Mesendoderm (in vitro differentiated cells): ENCODE measurements around the gene TCF7L1. TPM values are rescaled to one million over a fixed set of nuclear protein-coding genes. Genes with fewer than 3 reads are reported as not detected.
A peak's percentile ranks its signal among the peaks of the same experiment; 100 is the strongest.

Source experiments
- DNase-seq: peaks from one replicate; pipeline ENCODE4 v3.0.0; 2013
- H2AK5ac ChIP-seq: 2 replicates; pipeline ENCODE4 v1.6.1; 2013; ENCODE audit warnings: low read length, inconsistent platforms
- H2BK120ac ChIP-seq: 2 replicates; pipeline ENCODE4 v1.6.1; 2013; ENCODE audit warnings: low read depth, mild to moderate bottlenecking, low read length, moderate library complexity, mixed read lengths
- H2BK15ac ChIP-seq: replicated peaks from 2 replicates; pipeline ENCODE4 v1.6.1; 2013; ENCODE audit warnings: low read depth, mild to moderate bottlenecking, moderate library complexity
- H2BK5ac ChIP-seq: 2 replicates; pipeline ENCODE4 v1.6.1; 2013; ENCODE audit warnings: low read length, inconsistent platforms
- H3K18ac ChIP-seq: 2 replicates; pipeline ENCODE4 v1.6.1; 2013; ENCODE audit warnings: mild to moderate bottlenecking, low read length, mixed read lengths
- H3K23ac ChIP-seq: one replicate; pipeline ENCODE4 v1.6.1; 2013; ENCODE audit warnings: low read length
- H3K27ac ChIP-seq: 2 replicates; pipeline ENCODE4 v1.5.1; 2013; ENCODE audit warnings: low read depth, mild to moderate bottlenecking, inconsistent platforms, low read length, moderate library complexity
- H3K27me3 ChIP-seq: 2 replicates; pipeline ENCODE4 v1.6.1; 2013; ENCODE audit warnings: low read length, control low read depth, mild to moderate bottlenecking, inconsistent platforms; ENCODE audit not compliant: insufficient read depth, poor library complexity
- H3K36me3 ChIP-seq: 2 replicates; pipeline ENCODE4 v1.6.1; 2013; ENCODE audit warnings: low read length, inconsistent platforms; ENCODE audit not compliant: control insufficient read depth, insufficient read depth
- H3K4ac ChIP-seq: one replicate; pipeline ENCODE4 v1.6.1; 2013; ENCODE audit warnings: low read depth, mild to moderate bottlenecking, low read length, moderate library complexity
- H3K4me1 ChIP-seq: 2 replicates; pipeline ENCODE4 v1.6.1; 2013; ENCODE audit warnings: low read depth, low read length, inconsistent platforms; ENCODE audit not compliant: control insufficient read depth
- H3K4me2 ChIP-seq: 2 replicates; pipeline ENCODE4 v1.6.1; 2013; ENCODE audit warnings: low read length
- H3K4me3 ChIP-seq: 2 replicates; pipeline ENCODE4 v1.5.1; 2013; ENCODE audit warnings: mild to moderate bottlenecking, low read length
- H3K56ac ChIP-seq: one replicate; pipeline ENCODE4 v1.6.1; 2013; ENCODE audit warnings: low read length
- H3K79me1 ChIP-seq: 2 replicates; pipeline ENCODE4 v1.6.1; 2013; ENCODE audit warnings: low read length, inconsistent platforms
- H3K79me2 ChIP-seq: 2 replicates; pipeline ENCODE4 v1.6.1; 2013; ENCODE audit warnings: mild to moderate bottlenecking, low read length; ENCODE audit not compliant: control insufficient read depth, insufficient read depth
- H3K9ac ChIP-seq: 2 replicates; pipeline ENCODE4 v1.6.1; 2013; ENCODE audit warnings: low read length, inconsistent platforms
- H4K5ac ChIP-seq: one replicate; pipeline ENCODE4 v1.6.1; 2013; ENCODE audit warnings: low read length
- H4K8ac ChIP-seq: one replicate; pipeline ENCODE4 v1.6.1; 2013; ENCODE audit warnings: low read depth, mild to moderate bottlenecking, control low read depth, low read length, moderate library complexity
- WGBS: extraction: QIAGEN DNeasy Blood & Tissue Kit; methylation state at CpG from one replicate; pipeline ENCODE4 v1.1.7; 2013; ENCODE audit warnings: low lambda C conversion rate, missing lambda C conversion rate; ENCODE audit not compliant: insufficient coverage; ENCODE audit errors: extremely low coverage; 5-methylcytosine and 5-hydroxymethylcytosine counted together
- polyA plus RNA-seq, 2 experiments: library from polyadenylated mRNA; stranded (reverse); fragments of 200-250 nt; gene quantifications; one replicate each; pipeline ENCODE4 v1.2.3, GENCODE V29; 2013

TCF7L1 gene, protein sequence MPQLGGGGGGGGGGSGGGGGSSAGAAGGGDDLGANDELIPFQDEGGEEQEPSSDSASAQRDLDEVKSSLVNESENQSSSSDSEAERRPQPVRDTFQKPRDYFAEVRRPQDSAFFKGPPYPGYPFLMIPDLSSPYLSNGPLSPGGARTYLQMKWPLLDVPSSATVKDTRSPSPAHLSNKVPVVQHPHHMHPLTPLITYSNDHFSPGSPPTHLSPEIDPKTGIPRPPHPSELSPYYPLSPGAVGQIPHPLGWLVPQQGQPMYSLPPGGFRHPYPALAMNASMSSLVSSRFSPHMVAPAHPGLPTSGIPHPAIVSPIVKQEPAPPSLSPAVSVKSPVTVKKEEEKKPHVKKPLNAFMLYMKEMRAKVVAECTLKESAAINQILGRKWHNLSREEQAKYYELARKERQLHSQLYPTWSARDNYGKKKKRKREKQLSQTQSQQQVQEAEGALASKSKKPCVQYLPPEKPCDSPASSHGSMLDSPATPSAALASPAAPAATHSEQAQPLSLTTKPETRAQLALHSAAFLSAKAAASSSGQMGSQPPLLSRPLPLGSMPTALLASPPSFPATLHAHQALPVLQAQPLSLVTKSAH
- 57.4 TPM for polyA plus RNA-seq (2013, experiment 1 of 2)
- 61.2 TPM for polyA plus RNA-seq (2013, experiment 2 of 2)

DNA sequence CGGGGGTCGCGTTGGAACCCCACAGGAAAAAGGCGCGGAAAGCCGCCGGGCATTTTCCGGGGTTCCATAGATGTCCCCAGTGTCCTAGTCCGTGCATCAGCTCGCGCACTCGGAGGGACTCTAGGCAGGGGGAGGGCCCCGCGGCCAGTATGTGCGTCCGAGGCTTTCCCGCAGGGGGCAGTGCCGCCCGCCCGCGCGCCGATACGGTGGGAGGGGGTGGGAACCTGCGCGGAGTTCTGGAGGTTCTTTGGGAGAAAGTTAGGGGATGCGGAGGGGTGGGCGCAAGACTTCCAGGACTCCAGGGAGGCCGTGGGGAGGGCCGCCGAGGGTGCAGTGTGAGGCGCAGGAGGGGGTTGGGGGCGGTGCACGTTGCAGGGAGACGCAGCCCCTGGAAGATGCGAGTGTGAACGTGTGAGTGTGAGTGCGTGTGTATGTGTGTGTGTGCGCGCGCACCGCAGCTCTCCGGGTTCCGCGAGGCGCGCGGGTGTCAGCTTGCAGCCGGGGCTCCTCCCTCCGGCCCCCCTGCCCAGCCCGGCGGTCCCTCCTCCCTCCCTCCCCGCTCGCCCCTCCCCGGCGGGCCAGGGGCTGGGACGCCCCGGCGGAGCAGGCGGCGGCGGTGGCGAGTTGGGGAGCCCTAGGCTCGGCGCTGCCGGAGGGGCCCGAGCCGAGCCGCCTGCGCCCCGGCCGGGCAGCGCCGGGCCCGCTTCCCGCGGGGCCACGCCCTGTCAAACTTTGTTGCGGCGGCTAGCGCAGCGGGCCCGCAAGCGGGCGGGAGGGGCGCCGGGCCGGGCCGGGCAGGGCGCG lies at the start of gene TCF7L1:
Gene TCF7L1, plus strand, starts transcription at position 559 of the 804 bp plus-strand sequence. CDS start 293 bp downstream, outside the sequence.
- Histone ChIP-seq H3K4me2 (peak within 1 kb of the TSS; percentile 84), H3K4me1 (peaks cover 5% of the 10 kb centered on the region), H3K9ac (peak within 1 kb of the TSS; percentile 85), H3K79me2 (peaks cover 5% of the 10 kb centered on the region), H2BK15ac (no peak within 1 kb of the TSS), H2BK120ac (no peak within 1 kb of the TSS), H3K4ac (peak within 1 kb of the TSS; percentile 46), H3K18ac (peak within 1 kb of the TSS; percentile 24), H2BK5ac (no peak within 1 kb of the TSS), H4K8ac (no peak within 1 kb of the TSS), H4K5ac (no peak within 1 kb of the TSS), H3K27me3 (peaks cover 7% of the 10 kb centered on the region), H3K79me1 (no peaks in the 10 kb centered on the region), H3K36me3 (no peaks in the 10 kb centered on the region), H3K4me3 (peak within 1 kb of the TSS; percentile 73), H3K23ac (peak within 1 kb of the TSS; percentile 75), H3K27ac (peak within 1 kb of the TSS; percentile 67), H2AK5ac (no peak within 1 kb of the TSS), H3K56ac (peak within 1 kb of the TSS; percentile 93)
- DNase-seq = peak; percentile 89
- WGBS = no CpG with 5 or more reads among the region's 91 CpGs

DNA sequence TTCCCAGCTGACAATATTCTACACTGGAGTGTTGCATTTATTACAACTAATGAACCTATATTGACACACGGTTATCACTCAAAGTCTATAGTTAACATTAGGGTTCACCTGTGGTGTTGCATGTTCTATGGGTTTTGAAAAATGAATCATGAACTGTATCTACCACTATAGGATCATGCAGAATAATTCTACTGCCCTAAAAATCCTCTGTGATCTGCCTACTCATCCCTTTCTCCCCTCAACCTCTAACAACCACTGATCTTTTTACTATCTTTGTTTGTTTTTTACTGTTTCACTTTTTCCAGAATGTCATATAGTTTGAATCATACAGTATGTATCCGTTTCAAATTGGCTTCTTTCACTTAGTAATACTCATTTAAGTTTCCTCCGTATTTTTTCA lies 47.6 kb upstream of the TCF7L1 start:
- H3K27ac ChIP-seq = no peak overlapping the region
- no peak overlapping the region for H4K5ac ChIP-seq
- H2BK120ac ChIP-seq = no peak overlapping the region
- no peak overlapping the region for H2BK15ac ChIP-seq
- no peaks in the 10 kb centered on the region for H3K4me1 ChIP-seq
- H3K36me3 ChIP-seq = no peaks in the 10 kb centered on the region
- no peak overlapping the region for H2BK5ac ChIP-seq
- H3K4me2 ChIP-seq = no peak overlapping the region
- DNase-seq = no peak
- no peak overlapping the region for H3K18ac ChIP-seq
- no CpG with 5 or more reads among the region's 3 CpGs for WGBS
- no peak overlapping the region for H3K4me3 ChIP-seq
- no peaks in the 10 kb centered on the region for H3K27me3 ChIP-seq
- H3K9ac ChIP-seq = no peak overlapping the region
- no peak overlapping the region for H4K8ac ChIP-seq
- no peaks in the 10 kb centered on the region for H3K79me2 ChIP-seq
- H2AK5ac ChIP-seq = no peak overlapping the region
- no peak overlapping the region for H3K4ac ChIP-seq
- no peak overlapping the region for H3K23ac ChIP-seq
- H3K79me1 ChIP-seq = no peaks in the 10 kb centered on the region
- no peak overlapping the region for H3K56ac ChIP-seq

DNA sequence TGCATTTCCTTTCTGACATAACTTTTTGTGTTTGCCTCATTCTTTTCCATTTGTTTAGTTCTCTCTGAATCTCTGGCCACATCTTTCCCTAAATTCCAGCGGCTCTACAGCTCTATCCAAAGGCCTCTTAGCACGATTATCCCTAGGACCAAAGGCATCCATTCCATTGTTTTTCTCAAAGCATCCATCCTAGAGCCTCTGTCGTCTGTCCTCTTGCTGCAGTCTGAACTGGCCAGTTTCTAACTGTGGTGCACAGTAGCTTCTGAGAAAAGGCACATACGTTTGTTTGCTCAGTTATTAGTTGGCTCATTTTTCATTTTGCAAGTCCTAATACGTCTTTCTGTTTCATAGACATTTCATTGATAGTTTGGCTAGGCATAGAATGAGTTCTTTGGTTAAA lies 45.7 kb upstream of the TCF7L1 start:
- no peak overlapping the region for H3K56ac ChIP-seq
- H2BK120ac ChIP-seq = no peak overlapping the region
- no peak overlapping the region for H3K4me2 ChIP-seq
- DNase-seq = no peak
- H3K4ac ChIP-seq = no peak overlapping the region
- H2BK15ac ChIP-seq = no peak overlapping the region
- no peak overlapping the region for H3K4me3 ChIP-seq
- no peak overlapping the region for H3K18ac ChIP-seq
- WGBS = no CpG with 5 or more reads among the region's 5 CpGs
- H3K36me3 ChIP-seq = no peaks in the 10 kb centered on the region
- H2AK5ac ChIP-seq = no peak overlapping the region
- H3K4me1 ChIP-seq = no peaks in the 10 kb centered on the region
- no peak overlapping the region for H4K5ac ChIP-seq
- no peak overlapping the region for H3K23ac ChIP-seq
- H3K27ac ChIP-seq = no peak overlapping the region
- no peaks in the 10 kb centered on the region for H3K79me1 ChIP-seq
- no peak overlapping the region for H2BK5ac ChIP-seq
- no peaks in the 10 kb centered on the region for H3K79me2 ChIP-seq
- H4K8ac ChIP-seq = no peak overlapping the region
- H3K27me3 ChIP-seq = no peaks in the 10 kb centered on the region
- H3K9ac ChIP-seq = no peak overlapping the region

DNA sequence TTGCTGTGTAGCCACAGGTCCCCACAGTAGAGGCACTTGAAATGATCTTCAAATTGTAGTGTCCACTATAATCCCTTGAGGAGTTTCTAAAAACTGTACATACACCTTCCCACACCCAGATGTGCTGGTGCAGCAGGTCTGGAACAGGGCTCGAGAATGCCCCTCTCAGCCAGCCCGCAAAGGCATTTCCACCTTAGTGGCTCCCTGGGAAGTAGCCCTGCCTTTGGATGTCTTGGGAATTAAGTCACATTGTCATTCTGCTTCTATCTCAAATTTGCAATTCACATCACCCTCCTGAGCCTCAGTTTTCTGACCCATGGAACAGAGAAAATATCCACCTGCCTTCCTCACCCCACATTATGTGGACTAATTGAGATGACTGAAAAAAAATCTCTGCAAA lies 44.3 kb upstream of the TCF7L1 start:
- no CpG with 5 or more reads among the region's 2 CpGs for WGBS
- no peaks in the 10 kb centered on the region for H3K79me2 ChIP-seq
- no peak overlapping the region for H3K9ac ChIP-seq
- no peak overlapping the region for H3K4me2 ChIP-seq
- no peak overlapping the region for H3K4ac ChIP-seq
- H3K18ac ChIP-seq = no peak overlapping the region
- H3K79me1 ChIP-seq = no peaks in the 10 kb centered on the region
- no peak overlapping the region for H2BK15ac ChIP-seq
- no peak overlapping the region for H4K5ac ChIP-seq
- H3K4me1 ChIP-seq = no peaks in the 10 kb centered on the region
- H4K8ac ChIP-seq = no peak overlapping the region
- no peak overlapping the region for H2BK120ac ChIP-seq
- peak; percentile 6 for DNase-seq
- H3K27me3 ChIP-seq = no peaks in the 10 kb centered on the region
- H3K56ac ChIP-seq = no peak overlapping the region
- no peak overlapping the region for H3K23ac ChIP-seq
- H3K36me3 ChIP-seq = no peaks in the 10 kb centered on the region
- no peak overlapping the region for H2AK5ac ChIP-seq
- no peak overlapping the region for H2BK5ac ChIP-seq
- no peak overlapping the region for H3K4me3 ChIP-seq
- H3K27ac ChIP-seq = no peak overlapping the region

DNA sequence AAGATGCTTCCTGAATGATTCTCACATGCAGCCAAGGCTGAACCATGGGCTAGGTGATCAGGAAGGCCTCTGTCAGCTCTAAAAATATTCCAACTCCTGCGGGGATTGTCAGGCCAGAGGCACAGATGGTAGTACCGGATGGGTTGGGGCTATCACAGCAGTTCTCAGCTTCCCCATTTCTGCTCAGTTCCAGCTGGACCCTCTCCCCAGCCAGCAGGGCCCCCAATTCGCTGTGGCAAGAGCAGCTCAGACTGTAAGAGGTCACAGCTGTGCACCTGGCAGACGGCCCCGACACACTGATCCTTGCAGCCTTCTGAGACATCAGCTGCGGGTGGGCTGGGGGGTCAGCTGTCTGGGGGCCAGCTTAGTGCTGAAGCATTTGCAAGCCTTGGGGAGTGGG lies 43.6 kb upstream of the TCF7L1 start:
- no peak overlapping the region for H2BK15ac ChIP-seq
- no peaks in the 10 kb centered on the region for H3K79me2 ChIP-seq
- H3K27me3 ChIP-seq = no peaks in the 10 kb centered on the region
- no CpG with 5 or more reads among the region's 6 CpGs for WGBS
- H2BK5ac ChIP-seq = no peak overlapping the region
- H3K4me1 ChIP-seq = no peaks in the 10 kb centered on the region
- H3K4me3 ChIP-seq = no peak overlapping the region
- no peak overlapping the region for H3K4me2 ChIP-seq
- no peak overlapping the region for H3K4ac ChIP-seq
- no peak overlapping the region for H2AK5ac ChIP-seq
- H4K8ac ChIP-seq = no peak overlapping the region
- H3K56ac ChIP-seq = no peak overlapping the region
- H3K36me3 ChIP-seq = no peaks in the 10 kb centered on the region
- H4K5ac ChIP-seq = no peak overlapping the region
- H3K23ac ChIP-seq = no peak overlapping the region
- no peak overlapping the region for H2BK120ac ChIP-seq
- no peak for DNase-seq
- H3K27ac ChIP-seq = no peak overlapping the region
- H3K18ac ChIP-seq = no peak overlapping the region
- H3K79me1 ChIP-seq = no peaks in the 10 kb centered on the region
- no peak overlapping the region for H3K9ac ChIP-seq
